OCI-LY3 (cell line): Measurements from ENCODE around the gene MGST1.

Experiments used
- EZH2phosphoT487 ChIP-seq: fragments of 200-600 bp; shearing (Covaris generic); IDR thresholded peaks from 2 replicates; pipeline ENCODE4 v1.6.1; 2018; ENCODE audit warnings: antibody characterized with exemption, mixed run types, low read depth
- TF ChIP-seq, protein P1 (sequence below): fragments of 200-600, 300-600 bp; sonication (generic); IDR thresholded peaks from 2 replicates; pipeline ENCODE4 v1.5.1; 2014; ENCODE audit warnings: antibody characterized with exemption, low read length, low read depth

DNA sequence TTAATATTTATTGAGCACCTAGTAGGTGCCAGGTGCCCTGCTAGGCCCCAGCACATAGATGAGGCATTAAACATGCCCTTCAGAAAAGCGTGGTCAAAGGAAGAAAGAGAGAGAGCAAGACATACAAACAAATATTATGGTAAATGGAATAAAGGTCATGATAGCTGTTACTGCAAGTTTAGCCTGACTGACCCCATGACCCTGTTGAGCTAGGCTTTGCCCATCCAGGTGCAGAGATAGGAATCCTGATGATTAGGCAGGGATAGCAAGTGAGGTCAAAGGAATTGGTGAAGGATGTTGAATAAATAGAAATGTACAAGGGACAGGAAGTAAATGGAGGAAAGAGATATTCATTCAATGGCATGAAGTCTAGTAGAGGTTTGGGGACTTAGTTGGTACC is 36.5 kb upstream of the MGST1 start:
- TF ChIP-seq, protein P1, sequence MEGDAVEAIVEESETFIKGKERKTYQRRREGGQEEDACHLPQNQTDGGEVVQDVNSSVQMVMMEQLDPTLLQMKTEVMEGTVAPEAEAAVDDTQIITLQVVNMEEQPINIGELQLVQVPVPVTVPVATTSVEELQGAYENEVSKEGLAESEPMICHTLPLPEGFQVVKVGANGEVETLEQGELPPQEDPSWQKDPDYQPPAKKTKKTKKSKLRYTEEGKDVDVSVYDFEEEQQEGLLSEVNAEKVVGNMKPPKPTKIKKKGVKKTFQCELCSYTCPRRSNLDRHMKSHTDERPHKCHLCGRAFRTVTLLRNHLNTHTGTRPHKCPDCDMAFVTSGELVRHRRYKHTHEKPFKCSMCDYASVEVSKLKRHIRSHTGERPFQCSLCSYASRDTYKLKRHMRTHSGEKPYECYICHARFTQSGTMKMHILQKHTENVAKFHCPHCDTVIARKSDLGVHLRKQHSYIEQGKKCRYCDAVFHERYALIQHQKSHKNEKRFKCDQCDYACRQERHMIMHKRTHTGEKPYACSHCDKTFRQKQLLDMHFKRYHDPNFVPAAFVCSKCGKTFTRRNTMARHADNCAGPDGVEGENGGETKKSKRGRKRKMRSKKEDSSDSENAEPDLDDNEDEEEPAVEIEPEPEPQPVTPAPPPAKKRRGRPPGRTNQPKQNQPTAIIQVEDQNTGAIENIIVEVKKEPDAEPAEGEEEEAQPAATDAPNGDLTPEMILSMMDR, result no peak
- TF ChIP-seq EZH2phosphoT487, result no peak
